ENCODE results near the gene P2RY2. TPM values are rescaled to one million over a fixed set of nuclear protein-coding genes. Genes with fewer than 3 reads are reported as not detected.

Gene P2RY2
- total RNA-seq, 1 donor from 2014 or later: not detected

DNA sequence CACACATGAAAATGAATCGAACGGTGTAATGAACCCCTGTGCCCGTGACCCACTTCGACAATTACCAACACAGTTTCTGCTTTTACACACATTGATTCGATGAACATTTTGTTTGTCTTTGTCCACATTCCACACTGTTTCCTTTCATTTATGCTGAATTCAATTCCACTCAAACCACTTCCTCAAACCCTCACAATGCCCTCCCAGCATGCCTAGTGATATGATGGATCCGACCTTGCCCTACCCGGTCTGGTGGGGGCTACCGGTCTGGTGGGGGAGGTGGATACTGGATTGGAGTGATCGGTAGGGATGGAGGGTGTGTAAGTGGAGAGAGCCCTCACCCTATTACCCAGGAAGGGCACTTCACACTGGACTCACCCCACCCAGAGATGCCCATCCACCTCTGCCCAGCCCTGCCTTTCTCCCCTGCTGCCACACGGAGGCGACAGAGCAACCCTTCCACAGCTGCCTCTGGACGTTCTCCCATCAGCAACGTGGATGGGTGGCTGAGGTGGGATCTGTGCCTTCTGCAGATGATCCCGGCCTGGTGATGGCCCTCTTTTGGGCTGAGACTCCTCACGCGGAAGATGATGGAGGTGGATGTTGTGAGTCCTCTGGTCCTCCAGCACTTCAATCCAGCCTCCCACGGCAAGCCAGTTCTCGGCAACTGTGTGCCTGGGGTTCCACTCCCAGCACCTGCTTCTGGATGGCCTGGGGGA, 33.0 kb upstream of the P2RY2 start:
- no peak overlapping the region for H3K27ac Mint-ChIP-seq (ENCODE audit: unreplicated experiment)
- DNase-seq (ENCODE audit: extremely low spot score, unreplicated experiment): no peak

DNA sequence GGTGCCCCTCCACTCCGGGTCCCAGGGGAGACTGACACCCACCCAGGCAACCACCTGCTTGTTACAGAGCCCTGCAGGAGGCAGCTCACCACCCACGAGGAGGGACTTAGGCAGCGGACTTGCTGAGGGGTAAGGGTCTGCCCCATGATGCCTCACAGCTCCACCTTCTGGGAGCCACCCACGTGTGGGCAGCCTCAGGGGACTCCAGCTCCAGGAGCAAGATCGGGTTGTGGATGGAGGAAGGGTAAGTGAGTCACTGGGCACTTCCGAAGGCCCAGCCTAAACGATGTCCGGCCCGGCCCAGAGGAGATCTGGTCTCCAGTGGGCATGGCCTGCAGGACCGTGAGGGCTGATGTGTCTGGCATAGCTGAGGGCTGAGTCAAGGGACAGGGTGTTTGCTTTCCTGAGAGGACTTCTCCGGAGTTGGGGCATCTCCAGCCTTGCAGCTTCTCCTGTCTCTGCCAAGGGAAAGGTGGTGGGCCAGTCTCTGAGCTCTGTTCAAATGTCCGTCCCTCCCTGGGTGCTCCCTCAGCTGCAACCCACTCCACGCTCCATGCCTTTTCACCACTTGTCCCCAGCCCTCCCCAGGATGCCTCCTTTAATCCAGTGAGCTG, 32.3 kb upstream of the P2RY2 start:
- H3K36me3 Mint-ChIP-seq (ENCODE audit: unreplicated experiment): no peaks in the 10 kb centered on the region
- no peak for DNase-seq (ENCODE audit: extremely low spot score, unreplicated experiment)
- H3K27ac Mint-ChIP-seq (ENCODE audit: unreplicated experiment): peak overlapping the region; percentile 44
- TF ChIP-seq CTCF (IDR thresholded peaks at IDR 0.05): no peak
- H3K9me3 Mint-ChIP-seq (ENCODE audit: unreplicated experiment): peaks cover 4% of the 10 kb centered on the region
- peaks cover 25% of the 10 kb centered on the region for H3K4me1 Mint-ChIP-seq (ENCODE audit: unreplicated experiment)
- H3K4me3 Mint-ChIP-seq (ENCODE audit: unreplicated experiment): no peak overlapping the region
- peaks cover 5% of the 10 kb centered on the region for H3K27me3 Mint-ChIP-seq (ENCODE audit: unreplicated experiment)

More for the DNA sequence above, 33.0 kb upstream of the P2RY2 start:
- Mint-ChIP-seq H3K4me1 (ENCODE audit: unreplicated experiment) (peaks cover 25% of the 10 kb centered on the region), H3K36me3 (ENCODE audit: unreplicated experiment) (no peaks in the 10 kb centered on the region), H3K4me3 (ENCODE audit: unreplicated experiment) (no peak overlapping the region), H3K27me3 (ENCODE audit: unreplicated experiment) (peaks cover 6% of the 10 kb centered on the region), H3K9me3 (ENCODE audit: unreplicated experiment) (peaks cover 4% of the 10 kb centered on the region)
- peak; percentile 75 for TF ChIP-seq CTCF (IDR thresholded peaks at IDR 0.05)

- no peak for DNase-seq (ENCODE audit: extremely low spot score, unreplicated experiment)
- TF ChIP-seq CTCF (IDR thresholded peaks at IDR 0.05): no peak
- Mint-ChIP-seq H3K36me3 (ENCODE audit: unreplicated experiment) (no peaks in the 10 kb centered on the region), H3K4me1 (ENCODE audit: unreplicated experiment) (peaks cover 25% of the 10 kb centered on the region), H3K4me3 (ENCODE audit: unreplicated experiment) (no peak overlapping the region), H3K9me3 (ENCODE audit: unreplicated experiment) (peaks cover 4% of the 10 kb centered on the region), H3K27ac (ENCODE audit: unreplicated experiment) (peak overlapping the region; percentile 44), H3K27me3 (ENCODE audit: unreplicated experiment) (peaks cover 2% of the 10 kb centered on the region)
Observed at GRCh38 chr11:73186294-73186850, 31.7 kb upstream of the P2RY2 start.

DNA sequence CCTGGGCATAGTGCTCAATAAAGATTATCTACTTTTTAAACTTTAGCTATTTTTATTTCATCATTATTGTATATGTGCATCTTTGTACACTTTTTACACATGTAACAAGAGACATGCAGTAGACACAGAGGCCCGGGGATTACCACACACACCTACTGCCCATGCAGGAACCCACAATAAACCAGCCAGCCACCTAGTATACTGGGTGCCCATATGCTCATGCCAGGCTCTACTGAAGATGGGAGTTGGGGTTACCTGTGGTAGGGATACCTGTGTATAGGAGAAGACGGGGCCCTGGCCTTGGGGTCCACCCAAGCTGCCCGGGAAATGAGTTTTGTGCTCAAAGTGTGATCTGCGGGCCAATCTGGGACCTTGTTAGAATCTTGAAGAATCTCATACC, 31.2 kb upstream of the P2RY2 start:
- Mint-ChIP-seq H3K4me3 (ENCODE audit: unreplicated experiment) (no peak overlapping the region), H3K27me3 (ENCODE audit: unreplicated experiment) (peaks cover 2% of the 10 kb centered on the region), H3K36me3 (ENCODE audit: unreplicated experiment) (no peaks in the 10 kb centered on the region), H3K27ac (ENCODE audit: unreplicated experiment) (no peak overlapping the region), H3K9me3 (ENCODE audit: unreplicated experiment) (peaks cover 3% of the 10 kb centered on the region), H3K4me1 (ENCODE audit: unreplicated experiment) (peaks cover 25% of the 10 kb centered on the region)
- TF ChIP-seq CTCF (IDR thresholded peaks at IDR 0.05): no peak
- DNase-seq (ENCODE audit: extremely low spot score, unreplicated experiment): no peak

DNA sequence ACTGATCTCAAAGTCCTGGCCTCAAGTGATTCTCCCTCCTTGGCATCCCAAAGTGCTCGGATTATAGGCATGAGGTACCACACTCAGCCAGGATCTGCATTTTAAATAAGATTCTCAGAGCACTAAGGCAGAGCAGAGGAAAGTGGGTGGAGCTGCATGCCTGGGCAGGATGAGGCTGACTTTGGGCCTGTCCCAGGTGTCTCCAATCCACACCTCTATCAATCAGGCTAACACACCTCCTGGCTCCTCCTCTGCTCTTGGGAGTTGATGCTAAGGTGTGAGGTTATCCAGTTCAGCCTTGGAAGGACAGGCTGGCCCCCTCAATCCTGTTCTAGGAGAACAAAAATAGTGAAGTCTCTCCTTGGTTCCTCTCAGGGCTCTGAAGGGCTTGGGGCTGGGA, 30.2 kb upstream of the P2RY2 start:
- no peaks in the 10 kb centered on the region for H3K9me3 Mint-ChIP-seq (ENCODE audit: unreplicated experiment)
- H3K27ac Mint-ChIP-seq (ENCODE audit: unreplicated experiment): no peak overlapping the region
- no peak for DNase-seq (ENCODE audit: extremely low spot score, unreplicated experiment)
- H3K36me3 Mint-ChIP-seq (ENCODE audit: unreplicated experiment): no peaks in the 10 kb centered on the region
- no peak for TF ChIP-seq CTCF (IDR thresholded peaks at IDR 0.05)
- H3K4me1 Mint-ChIP-seq (ENCODE audit: unreplicated experiment): peaks cover 25% of the 10 kb centered on the region
- H3K4me3 Mint-ChIP-seq (ENCODE audit: unreplicated experiment): no peak overlapping the region
- no peaks in the 10 kb centered on the region for H3K27me3 Mint-ChIP-seq (ENCODE audit: unreplicated experiment)

Measured in osteocyte (in vitro differentiated cells).